Thyroid gland (tissue), 4 donors: Measurements from ENCODE around the gene SIPA1.

Experiments used
- CTCF ChIP-seq, 6 experiments: fragments of 200-600 bp in 3 of 6; fragments of 450-650 bp in 3 of 6; sonication (generic) in 3 of 6; IDR thresholded peaks; one replicate each; pipeline ENCODE4 v1.5.1; 2016 to 2019; ENCODE audit warnings: antibody characterized with exemption in 6 of 6, mild to moderate bottlenecking in 2 of 6, inconsistent platforms in 1 of 6, moderate library complexity in 1 of 6
- POLR2A ChIP-seq, 2 donors: fragments of 450-650 bp; IDR thresholded peaks; one replicate each; pipeline ENCODE4 v1.6.1; 2017; ENCODE audit warnings: antibody characterized with exemption in 2 of 2, mild to moderate bottlenecking in 2 of 2, moderate library complexity in 1 of 2

GRCh38 chr11:65618763-65619162 is 19.1 kb upstream of the SIPA1 start:
- TF ChIP-seq CTCF (IDR thresholded peaks at IDR 0.05), result no peak
- TF ChIP-seq POLR2A (IDR thresholded peaks at IDR 0.05), result no peak
